Putamen (tissue), 1 donor: Measurements from ENCODE around the gene MICAL2.

Experiments
- DNase-seq: peaks from one replicate; pipeline ENCODE4 v3.0.0-alpha.2; 2016; ENCODE audit warnings: low spot score

The MICAL2 gene

DNA sequence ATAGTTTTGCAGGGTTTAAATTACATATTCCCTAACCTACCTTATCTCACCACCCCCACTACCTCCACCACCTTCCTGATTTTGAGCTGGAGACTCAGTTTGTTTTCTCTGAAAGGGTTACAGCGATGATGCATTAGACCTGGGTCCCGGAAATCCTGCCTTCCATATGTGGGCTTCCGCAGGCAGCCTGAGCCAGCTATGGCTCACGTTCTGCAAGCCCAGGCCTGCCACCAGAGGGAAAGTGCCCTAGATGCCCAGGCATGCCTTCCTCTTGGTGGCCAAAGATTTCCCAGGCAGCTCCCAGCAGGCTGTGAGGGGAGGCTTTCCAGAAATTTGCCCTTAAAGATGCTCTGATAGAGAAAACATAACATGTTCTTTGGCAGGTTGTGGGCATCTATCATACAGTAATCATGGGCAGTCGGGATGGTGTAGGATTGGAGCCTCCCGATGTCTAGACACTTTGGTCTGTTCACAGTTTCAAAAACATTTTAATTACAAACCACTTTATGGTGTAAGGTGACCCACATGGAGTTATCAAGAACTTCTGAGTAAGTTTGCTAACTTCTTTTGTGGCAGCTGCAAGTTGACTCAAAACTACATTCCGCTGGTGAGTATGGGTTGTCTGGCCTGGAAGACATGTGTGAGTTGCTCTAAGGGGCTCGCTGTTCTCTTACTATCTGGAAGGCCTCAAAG is 79.3 kb downstream of the MICAL2 start:
- DNase-seq: no peak

DNA sequence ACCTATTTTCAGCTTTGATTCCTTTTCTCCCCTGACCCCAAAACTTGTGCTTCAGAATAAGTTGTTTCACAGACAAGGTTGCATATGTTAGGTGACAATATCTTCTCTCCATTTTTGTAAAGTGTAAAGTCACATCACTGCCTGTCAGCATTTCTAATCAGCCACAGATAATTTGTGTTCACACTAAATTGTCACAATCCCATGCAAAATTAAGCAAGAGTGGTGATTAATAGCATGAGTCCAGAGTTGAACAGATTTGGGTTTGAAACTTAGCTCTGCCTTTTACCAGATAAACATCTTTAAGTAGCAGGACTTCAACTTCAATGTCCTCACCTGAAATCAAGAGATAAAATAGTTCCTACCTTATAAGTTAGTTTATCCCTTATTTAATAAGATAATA is 80.1 kb downstream of the MICAL2 start:
- no peak for DNase-seq

DNA sequence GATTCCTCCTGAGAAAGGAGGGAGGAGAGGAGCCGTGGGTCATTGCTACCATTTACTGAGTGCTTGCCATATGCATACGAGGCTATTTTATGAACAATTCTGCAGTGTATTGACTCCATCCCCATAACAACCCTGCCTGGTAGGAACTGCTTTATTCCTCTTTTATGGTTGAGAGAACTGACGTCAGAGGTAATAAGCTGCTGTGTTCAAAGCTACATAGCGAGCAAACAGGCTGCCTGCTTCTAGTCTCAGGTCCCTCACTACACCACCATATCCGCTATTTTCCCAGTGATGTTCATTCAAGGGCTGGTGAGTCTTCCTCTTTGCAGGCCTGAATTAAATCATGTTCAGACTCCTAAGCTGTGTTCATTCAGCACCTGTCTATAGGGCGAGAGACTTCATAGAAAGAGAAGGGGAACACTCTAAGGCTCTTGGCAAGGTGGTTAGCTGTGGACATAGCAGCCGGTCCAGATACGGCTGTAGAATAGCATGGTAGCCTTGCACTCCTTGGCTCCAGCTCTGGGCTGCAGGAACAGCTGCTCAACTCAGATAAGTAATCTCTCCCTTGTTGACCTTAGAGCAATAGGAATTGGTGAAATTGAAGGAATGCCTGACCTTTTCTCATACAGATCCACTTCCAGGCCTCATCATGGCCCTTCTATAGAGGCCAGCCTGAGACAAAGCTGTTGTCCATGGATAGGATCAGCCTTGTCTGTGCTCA is 82.6 kb downstream of the MICAL2 start:
- no peak for DNase-seq

DNA sequence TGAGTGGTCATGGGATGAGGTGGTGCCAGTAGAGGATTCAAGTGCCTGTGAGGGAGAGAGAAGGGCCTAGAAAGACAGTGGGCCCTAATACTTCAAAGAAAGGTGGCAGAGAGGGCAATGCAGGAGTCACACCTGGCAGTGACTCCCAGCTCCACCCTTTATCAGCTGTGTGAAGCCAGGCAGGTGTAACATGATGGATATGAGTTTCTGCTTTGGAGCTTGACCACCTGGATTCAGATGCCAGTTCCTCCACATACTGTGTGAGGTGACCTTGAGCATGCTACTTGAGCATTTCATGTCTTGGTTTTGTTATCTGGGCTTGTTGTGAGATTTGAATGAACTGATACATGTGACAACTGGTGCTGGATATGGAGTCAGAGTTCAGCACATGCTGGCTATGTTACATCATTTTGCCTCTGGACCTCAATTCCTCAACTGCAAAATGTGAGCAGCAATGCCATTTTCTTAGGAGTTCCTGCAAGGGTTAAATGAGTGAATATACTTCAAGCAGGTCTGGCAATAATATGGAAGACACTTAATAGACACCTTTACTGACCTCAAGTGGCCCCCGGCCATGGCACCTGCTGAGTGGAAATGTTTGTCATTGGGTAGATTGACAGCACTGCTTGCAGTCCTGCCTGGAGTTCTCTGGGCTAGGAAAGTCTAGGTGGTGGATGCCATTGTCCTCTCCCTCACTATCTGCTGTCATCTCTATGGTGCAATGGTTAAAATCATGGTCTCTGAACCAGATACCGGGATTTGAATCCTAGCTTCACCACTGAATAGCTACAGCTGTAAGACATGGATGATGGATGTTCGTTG is 83.3 kb downstream of the MICAL2 start:
- DNase-seq: no peak

GRCh38 chr11:12195768-12196167 is 85.4 kb downstream of the MICAL2 start:
- DNase-seq: no peak

- DNase-seq: no peak
Measured at GRCh38 chr11:12196308-12196707, 85.9 kb downstream of the MICAL2 start.

- DNase-seq: no peak
Measured at GRCh38 chr11:12196872-12197271, 86.5 kb downstream of the MICAL2 start.

DNA sequence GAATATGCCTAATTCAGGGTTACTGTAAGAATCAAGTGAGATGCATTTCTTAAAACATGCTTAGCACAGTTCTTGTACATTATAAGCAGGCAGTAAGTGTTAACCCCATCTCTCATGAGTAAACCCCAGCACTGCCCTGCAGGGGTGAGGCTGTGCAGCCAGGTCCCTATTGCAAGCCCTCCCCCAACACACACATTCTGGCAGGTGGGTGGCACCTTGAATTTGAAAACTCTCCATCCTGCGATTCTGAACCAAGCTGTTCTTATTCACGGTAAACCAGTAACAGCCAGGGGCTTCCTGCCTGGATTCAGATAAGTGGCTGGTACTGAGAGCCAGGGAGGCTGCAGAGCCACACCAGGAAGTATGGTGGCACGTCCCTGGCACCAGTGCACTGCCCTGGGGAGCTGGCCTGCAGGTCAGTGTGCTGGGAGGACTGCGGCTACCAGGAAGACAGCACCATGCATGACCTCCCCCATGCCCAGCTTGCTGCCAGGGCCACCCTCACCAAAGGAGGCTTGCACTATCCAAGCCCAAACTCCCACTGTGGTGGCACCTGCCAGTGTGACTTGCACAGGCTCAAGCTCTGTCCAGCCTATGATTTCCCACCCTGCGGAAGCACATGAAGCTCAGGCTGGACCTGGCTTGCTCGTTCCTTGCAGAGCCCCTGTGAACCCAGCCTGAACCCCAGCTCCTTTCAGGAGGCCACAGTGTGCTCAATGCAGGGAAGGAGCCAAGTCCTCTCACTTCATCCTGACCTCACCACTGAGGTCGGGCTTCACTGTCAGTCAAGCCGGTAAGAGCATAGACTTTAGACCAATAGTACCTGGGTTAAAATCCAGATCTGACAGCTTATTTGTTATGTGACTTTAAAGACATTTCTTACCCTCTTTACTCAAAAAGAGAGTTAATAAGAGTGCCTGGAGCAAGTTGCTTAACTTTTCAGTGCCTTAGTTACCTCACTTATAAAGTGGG is 88.1 kb downstream of the MICAL2 start:
- no peak for DNase-seq

- no peak for DNase-seq
Measured at GRCh38 chr11:12199231-12199948, 89.0 kb downstream of the MICAL2 start.

DNA sequence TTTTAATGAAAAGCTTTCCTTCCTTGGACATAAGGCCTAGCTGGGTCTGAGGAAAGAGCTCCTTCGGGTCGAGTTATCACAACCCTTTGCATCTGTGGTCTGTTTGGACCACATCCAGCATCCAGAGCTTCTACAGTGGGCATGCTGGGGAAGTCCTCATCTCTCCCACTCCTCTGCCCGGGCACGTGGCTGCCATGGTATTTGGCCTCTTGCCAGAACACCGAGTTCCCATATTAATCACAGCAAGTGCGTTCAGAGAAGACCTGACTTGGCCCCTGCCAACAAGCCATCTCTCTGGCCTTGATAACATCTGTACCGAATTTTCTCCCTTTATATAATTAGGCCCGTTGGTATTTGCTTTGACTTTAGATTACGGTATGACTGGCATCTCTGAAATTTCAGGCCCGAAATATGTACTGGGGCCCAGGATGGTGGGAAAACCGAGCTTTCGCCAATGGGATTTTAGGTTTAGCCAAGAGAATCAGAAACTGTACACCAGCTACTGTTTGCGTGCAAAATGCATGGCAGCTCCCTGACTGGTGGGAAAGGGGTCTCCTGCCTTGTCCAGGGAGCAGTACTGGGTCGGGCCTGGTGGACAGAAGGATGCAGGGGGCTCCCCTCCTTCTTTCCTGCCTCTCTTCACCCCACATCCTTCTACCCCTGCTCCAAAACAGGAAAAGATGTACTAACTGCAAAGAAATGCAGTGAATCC is 90.0 kb downstream of the MICAL2 start:
- DNase-seq: no peak

DNA sequence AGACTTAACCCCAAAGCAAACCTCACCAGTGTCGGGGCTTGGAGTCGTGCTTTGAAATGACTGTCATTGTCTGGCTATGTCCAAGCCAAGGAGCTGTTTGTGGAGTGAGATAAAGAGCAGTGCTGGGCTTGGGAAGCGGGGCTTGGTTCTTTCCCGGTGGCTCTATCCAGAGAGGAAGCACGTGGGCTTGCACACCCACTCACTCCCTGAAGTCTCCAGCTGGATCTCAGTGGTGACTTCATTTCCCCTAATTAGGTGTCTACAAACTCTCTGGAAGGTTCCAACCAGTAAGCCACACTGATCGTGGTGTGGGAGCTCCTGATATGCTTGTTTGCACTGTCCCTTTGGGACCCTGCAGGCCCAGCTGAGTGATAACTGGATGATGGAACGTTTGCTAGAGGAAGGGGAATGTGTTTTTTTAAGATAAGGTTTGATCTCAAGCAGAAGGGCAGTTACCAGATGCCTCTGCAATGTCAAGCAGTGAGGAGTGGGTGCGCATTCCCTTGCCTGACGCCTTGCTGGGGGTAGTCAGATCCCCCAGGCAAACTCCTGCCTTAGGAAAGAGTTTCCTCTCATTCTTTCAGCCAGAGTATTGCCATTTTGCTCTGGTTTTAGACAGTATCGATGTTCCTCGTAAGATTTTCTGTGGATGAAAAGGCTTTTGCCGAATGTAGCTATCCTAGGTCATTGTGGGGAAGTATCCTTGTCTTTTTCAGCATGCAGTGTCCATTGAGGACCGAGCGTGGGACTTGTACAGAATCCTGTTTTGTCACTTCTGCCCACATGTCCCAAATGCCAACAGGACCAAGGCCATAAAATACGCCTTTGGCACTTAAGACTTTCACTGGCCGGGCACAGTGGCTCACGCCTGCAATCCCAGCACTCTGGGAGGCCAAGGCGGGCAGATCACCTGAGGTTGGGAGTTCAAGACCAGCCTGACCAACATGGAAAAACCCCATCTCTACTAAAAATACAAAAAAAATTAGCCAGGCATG is 90.9 kb downstream of the MICAL2 start:
- no peak for DNase-seq

GRCh38 chr11:12202661-12203310 is 92.4 kb downstream of the MICAL2 start:
- no peak for DNase-seq

DNA sequence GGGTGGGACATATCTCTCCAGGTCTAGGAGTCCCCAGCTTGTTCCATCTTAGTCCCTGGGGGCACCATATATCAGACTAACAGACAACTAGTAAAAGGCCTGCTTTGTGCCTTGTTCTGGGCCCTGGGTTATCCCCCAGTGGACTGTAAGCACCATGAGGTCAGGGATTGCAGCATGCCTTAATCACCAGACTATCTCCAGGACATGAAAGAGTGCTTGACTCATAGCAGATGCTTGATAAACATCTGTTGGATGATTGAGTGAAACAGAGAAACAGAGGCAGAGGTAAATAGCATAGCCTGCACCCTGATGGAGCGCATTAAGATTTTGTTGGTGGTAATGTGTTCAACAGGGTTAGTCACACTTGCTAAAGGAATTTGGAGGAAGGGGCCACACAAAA is 94.1 kb downstream of the MICAL2 start:
- no peak for DNase-seq

GRCh38 chr11:12205330-12205729 is 94.9 kb downstream of the MICAL2 start:
- no peak for DNase-seq

- DNase-seq: no peak
Measured at GRCh38 chr11:12206529-12206928, 96.1 kb downstream of the MICAL2 start.

DNA sequence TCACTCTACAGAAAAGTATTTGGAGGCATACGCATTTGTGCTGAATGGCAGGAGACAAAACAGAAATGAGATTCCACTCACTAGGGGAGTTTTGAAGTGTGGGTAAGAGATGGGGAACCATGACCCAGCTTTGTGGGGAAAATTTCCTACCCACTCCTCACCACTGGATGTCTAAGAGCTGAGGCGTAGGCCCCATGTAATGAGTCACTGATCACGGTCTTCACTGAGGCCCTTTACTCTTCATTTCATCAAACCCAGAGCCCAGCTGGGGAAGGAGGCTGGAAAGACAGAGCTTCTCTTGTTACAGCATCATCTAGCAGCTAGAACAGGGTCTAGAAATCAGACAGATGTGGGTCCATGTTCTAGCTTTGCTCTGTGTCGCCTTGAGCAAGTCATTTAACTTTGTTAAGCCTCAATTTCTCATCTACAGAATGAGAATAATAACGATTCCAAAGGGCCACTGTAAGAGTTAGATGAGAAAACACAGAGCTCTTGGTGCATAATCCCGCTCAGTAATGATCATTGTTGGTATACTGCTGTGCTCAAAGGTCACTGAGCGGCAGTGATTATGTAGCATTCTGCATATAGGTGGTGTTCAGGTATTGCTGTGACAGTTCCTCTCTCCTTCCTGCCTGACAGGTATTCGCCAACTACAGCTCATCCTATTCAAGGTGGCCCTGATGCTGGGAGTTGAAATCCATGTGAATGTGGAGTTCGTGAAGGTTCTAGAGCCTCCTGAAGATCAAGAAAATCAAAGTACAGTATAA is 97.2 kb downstream of the MICAL2 start:
- no peak for DNase-seq

DNA sequence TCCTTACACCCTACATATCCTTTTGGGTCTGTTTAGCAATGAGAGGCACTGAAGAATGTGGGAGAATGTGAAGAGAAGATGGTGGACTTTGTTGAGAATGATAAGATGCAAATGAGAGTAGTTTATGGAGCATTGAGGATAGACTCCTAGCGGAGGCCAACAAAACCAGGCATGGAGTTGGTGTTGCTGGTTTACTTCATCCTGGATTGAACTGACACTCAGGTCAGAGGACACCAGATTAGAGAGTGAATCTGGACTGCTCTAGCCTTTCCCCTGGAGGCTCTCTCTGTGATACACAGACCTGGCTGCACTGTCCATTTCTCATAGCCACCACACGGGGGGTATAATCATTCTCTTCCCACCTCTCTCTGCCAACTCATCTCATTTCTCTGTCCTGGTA is 98.7 kb downstream of the MICAL2 start:
- no peak for DNase-seq

DNA sequence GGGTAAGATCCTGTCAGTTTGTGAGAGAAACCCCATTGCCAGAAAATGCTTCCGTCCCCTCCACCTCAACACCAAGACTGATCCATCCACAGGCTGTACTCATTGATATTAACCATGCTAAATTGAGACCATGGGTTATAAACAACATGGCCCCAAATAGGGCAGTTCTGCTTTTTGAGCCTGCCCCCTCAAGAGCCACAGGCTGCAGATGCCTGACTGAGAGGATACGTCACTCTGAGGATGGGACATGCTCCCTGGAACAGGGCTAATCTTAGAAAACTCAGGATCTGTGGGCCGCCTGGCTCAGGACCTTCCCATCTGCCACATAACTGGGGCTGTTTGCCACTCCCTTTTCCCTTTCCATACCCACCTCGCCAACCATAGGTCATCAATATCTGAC is 99.8 kb downstream of the MICAL2 start:
- DNase-seq: no peak
